UCSD-AML1 (cell line): ENCODE measurements around the gene YEATS4.

Experiments used
- DNase-seq: peaks from one replicate; lab custom pipeline; 2025; ENCODE audit not compliant: unreplicated experiment; lab: John Stamatoyannopoulos, UW

Gene YEATS4

DNA sequence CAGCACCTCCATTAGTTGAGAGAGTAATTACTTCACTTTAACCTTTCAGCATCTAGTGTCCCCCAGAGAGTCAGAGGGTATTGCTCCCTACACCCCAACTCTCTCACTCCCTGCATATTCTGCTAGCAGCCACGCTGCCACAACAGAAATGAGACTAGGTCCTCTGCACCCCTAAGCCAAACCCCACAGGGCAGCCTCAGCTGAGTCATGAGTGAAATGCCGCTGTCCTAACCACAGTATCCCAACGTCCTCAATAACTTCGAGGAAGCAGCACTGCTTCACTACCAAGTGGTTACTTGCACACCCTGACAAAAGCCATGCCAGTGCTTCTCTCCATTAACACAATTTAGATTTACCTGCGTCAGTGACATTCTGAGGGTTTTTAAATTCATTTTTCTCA is 18.2 kb upstream of the YEATS4 start:
- no peak for DNase-seq

DNA sequence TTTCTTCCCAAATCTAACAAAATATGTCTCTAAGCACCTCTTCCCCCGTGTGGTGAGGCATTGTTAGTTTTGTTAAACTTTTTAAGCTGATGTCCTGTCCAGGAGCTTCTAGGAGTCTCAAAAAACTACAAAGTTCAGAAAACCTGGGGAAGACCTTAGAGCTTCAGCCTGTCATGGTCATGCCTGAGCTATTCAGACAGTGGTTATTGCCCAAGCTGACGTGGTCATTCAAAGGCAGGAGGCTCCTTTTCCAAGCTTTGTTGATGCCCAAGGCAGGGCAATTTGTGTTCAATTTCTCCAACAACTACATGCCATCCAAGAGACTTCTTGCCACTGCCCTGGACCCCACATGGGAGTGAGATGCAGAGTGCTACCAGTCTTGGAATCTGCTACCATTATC is 17.1 kb upstream of the YEATS4 start:
- DNase-seq = no peak

DNA sequence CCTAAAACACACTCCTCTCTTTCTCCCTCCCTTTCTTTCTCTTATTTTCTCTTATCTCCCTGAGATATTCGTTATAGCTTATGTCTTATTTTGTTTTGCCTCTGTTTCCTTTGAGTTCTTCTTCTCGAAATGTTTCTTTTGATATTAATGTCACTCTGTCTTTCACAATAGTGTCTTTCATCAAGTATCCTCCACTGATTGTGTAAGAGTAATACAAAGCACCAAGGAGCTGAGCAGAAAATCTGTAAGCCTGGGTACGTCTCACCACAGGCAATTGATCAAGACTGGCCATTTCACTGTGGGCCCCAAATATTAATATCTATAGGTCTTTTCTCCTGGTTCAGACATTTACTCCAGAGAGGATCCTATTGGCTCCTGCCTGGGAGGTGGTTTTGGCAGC is 16.2 kb upstream of the YEATS4 start:
- DNase-seq = no peak

DNA sequence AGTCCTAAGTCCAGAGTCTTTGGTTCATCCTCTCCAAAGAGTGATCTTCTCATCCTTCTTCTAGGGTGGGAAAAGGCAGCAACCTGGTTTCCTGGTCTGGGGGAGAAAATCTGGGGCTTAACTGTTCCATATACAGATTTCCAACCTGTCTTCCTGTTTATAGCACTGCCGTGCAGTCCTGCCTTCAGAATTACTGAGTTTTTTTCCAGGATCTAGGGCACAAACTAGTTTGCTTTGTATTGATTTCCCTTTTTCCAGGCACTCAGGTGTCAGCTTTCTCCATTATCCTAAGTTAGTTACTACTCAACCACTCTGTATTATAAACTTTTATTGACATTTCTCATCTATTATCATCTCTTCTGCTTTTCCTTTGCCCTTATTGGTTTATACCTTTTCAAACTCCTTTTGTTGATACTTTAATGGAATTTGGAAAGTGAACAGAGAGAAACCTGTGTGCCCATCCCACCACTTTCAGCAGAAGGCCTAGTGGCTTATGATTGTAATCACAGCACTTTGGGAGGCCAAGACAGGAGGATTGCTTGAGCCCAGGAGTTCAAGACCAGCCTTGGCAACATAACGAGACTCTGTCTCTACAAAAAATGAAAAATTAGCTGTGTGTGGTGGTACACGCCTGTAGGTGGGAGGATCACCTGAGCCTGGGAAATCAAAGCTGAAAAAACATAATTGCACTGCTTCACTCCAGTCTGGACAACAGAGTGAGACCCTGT is 15.5 kb upstream of the YEATS4 start:
- no peak for DNase-seq

DNA sequence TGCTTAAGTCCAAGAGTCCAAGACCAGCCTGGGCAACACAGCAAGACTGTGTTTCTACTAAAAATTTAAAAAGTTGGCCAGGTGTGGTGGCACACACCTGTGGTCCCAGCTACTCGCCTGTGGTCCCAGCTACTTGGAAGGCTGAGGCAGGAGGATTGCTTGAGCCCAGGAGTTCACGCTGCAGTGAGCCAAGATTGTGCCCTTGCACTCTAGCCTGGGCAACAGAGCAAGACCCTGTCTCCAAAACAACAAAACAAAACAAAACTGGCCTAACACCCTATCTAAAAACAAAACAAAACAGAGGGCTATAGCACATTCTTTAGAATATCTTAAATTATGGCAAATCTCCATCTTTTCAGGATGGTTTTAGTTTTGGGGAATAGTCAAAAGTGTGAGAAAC is 14.5 kb upstream of the YEATS4 start:
- no peak for DNase-seq

DNA sequence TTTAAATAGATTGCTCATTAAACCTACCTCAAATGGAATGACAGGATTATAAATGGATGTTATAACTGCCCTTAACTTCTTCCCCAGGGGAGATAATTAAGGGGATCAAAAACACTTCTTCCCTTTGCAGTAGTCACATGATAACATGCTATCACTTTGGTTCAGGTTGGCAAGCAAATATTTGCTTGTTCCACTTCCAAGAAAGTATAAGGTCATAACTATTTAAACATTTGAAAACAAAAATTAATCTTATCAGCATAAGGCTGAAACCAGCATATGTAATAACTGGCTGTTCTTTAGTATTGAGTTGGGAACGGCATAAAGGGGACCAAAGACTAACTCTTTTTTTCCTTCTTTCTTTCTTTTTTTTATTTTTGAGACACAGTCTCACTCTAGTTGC is 13.8 kb upstream of the YEATS4 start:
- DNase-seq = no peak

DNA sequence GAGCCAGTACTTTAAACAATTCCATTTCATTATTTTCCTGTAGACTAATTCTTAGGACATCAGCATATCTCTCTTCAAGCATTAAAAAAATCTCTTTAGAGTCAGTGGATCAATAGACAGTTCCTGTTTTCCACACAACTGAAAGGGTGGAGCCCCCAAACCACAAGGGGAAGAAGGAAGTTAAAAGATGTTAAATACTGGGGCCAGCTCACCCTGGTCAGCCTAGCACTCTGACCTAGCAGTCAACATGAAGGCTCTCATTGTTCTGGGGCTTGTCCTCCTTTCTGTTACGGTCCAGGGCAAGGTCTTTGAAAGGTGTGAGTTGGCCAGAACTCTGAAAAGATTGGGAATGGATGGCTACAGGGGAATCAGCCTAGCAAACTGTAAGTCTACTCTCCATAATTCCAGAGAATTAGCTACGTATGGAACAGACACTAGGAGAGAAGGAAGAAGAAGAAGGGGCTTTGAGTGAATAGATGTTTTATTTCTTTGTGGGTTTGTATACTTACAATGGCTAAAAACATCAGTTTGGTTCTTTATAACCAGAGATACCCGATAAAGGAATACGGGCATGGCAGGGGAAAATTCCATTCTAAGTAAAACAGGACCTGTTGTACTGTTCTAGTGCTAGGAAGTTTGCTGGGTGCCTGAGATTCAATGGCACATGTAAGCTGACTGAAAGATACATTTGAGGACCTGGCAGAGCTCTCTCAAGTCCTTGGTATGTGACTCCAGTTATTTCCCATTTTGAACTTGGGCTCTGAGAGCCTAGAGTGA is 11.2 kb upstream of the YEATS4 start, which contains the start of gene LYZ:
TSS of gene LYZ (plus strand) at position 220 of the 777 bp plus-strand sequence. CDS start at position 248, 28 bp downstream.
- DNase-seq = peak; percentile 21

DNA sequence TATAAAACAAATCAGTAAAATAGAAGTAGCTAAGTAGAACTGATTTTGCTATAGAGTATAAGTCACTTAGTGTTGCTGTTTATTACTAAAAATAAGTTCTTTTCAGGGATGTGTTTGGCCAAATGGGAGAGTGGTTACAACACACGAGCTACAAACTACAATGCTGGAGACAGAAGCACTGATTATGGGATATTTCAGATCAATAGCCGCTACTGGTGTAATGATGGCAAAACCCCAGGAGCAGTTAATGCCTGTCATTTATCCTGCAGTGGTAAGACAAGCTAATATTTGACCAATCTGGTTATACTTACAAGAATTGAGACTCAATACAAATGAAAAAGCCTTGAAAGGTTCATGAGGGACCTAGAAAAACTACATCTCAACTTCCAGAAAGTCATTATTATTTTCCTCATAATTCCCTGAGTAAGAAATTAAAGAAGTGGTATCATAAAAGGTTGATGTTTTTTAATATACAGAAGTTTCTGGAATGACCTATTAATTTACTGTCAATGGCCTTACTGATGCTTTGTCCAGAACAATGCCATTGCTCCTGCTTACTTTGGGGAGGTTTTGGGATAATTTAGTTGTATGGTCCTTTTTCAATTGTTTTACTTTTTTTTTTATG is 9.4 kb upstream of the YEATS4 start:
- no peak for DNase-seq

DNA sequence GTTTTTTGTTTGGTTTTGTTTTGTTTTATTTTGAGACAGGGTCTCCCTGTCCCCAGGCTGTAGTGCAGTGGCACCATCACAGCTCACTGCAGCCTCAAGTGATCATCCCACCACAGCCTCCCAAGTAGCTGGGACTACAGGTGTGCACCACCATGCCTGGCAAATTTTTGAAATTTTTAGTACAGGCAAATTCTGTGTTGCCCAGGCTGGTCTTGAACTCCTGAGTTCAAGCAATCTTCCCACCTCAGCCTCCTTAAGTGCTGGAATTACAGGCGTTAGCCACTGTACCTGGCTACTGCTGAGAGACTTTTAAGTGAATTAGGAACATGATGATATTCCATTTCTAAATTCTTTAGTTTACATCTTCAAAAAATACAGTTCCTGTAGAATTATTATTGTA is 8.8 kb upstream of the YEATS4 start:
- DNase-seq = no peak

DNA sequence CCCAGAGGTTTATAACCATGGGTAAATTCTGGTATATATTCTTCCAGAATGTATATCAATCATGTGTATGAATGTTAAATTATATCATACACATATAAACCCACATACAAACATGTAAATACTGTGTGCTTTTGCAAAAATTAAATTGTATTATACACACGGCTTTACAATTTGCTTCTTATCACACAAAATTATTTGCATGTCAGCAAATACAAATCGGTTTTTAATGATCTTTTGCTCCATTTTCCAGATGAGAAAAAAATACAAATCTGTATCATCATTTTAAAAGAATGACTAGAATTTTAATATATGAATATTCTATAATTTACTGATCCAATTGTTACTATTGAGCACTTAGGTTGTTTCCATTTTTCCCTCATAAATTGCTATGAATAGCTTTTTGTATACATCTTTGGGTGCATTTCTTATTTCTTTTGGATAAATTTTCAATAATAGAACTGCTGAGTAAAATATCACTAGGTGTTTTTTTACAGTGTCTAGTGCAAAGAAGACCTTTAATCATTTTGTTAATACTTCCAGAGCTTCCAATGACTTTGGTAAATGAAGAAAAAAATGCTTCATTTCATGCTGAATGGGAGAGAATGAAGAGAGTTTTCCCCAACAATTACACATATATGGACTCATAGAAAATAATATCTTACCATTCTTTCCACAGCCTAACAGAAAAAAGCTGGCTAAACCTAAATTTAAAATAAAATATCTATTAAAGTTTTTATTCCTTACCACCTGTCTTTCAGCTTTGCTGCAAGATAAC is 7.9 kb upstream of the YEATS4 start:
- no peak for DNase-seq

DNA sequence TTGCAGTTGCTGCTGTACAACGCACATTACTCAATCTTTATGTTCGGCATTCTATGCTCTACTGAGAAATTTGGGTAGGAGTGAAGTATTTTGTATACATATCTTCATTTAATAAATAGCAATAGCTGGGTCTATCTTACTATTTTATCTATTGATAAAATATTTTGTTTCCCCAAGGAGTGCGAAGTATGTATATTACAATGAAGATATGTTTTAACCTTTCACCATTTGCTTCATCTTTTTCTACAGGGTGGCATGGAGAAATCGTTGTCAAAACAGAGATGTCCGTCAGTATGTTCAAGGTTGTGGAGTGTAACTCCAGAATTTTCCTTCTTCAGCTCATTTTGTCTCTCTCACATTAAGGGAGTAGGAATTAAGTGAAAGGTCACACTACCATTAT is 6.6 kb upstream of the YEATS4 start:
- DNase-seq = no peak

DNA sequence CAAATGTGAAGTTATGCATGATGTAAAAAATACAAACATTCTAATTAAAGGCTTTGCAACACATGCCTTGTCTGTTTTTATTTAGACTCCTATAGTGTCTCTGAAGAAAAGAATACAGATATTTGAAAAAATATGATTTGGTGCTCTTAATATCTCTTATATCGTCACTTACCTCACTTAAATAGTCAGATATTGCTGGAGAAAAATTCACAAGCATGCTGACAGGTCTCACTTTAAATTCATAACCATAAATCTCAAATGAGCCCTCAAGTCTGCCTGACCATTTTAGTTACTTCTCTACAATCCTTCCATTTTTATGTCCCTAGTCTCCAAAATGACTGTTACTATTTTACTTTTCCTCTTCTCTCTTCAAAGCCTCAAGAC is 5.4 kb upstream of the YEATS4 start:
- DNase-seq = no peak

DNA sequence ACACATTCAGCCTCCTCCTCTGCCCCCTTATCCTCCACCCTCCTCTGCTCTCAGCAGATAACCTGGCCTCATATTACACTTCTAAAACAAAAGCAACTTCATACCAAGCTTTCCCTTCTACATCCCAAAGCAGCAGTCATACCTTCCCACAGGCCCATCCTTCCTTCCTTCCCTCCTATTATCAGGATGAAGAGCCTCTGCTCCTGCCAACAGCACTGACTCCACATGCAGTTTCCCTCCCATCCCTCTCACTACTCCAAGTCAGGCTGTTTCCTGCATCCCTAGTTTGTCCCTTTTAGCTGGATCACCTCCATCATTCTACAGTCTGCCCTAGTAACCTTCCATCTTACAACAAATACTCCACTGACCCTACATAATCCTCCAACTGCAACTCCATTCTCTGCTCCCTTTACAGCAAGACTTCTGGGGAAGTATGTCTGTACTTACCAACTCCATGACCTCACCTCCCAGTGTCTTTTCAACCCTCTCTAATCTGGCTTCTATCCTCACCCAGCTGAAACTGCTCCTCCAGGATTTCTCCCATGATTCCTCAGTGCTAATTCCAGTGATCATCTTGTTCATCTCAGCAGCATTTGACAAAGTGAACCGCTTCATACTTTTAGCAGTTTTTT is 4.9 kb upstream of the YEATS4 start:
- DNase-seq = no peak

DNA sequence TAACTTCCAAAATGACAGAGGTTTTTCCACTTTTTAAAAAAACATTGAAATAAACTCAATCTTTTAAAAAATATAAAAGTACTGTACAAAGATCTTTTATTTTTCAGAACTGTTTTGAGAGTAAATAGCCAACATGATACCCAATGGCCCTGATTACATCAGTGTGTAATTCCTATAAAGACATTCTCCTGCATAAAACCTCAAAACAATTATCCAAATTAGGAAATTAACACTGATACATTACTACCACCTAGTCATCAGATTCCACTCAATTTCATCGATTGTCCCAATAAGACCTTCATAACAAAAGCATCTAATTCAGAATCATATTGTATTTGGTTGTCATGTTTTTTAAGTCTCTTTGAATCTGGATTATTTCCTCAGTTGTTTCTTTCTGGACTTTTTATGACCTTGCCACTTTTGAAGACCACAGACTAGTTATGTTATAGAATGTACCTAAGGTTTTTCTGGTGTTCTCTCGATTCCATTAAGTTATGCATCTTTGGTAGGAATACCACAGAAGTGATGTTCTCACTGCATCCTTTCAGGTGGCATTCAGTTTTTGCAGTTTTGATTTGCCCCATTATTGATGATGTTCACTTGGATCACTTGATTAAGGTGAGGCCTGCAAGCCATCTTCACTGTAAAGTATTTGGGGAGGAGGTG is 4.0 kb upstream of the YEATS4 start:
- DNase-seq = no peak

DNA sequence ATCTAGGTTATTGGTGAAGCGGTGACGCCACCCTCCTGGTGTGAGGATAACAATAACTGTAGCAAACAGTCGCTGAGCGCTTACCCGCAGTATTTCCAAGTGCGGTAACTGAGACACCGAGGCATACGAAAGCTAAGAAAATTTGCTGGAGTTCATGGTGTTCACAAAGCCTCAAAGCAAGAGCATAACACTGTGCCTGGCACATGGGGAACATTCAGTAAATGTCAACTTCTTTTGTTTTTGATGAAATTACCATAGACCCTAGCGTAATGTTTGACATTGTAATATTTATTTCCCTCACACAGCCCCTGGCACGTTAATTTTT is 767 bp downstream of the YEATS4 start:
- no peak for DNase-seq

DNA sequence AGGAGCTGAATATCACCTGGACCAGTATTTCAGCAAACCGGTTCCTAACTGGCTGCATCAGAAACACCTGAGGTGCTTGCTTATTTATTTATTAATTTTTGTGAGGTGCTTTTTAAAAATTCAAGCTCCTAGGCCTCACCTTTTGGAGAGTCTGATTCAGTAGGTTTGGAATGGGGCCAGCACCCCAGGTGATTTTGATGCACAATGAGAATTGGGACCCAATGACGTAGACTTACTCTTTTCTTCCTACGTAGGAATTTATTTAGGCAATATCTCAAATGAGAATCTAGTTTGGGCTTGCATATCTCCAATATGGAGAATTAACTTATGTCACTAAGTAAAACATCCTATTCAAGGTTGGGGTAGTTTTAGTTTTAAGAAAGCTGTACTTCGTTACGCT is 7.3 kb downstream of the YEATS4 start:
- no peak for DNase-seq

DNA sequence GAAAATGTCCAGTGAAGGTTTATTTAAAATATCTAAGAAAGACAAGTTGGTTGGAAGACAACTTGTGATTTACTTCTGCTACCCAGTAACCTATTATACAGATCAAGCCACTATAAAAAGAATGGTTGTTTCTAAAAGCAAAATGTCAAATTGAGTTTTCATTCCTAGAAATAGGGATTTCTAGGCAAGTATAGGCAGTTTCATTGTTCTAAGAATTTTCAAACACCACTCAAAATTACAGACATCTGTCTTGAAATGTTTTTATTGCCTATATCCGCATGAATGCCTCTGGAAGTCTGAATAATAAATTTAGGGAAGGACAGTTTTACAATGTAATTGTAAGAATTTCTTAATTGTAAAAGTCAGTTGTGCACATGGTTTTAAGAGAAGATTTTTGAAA is 8.6 kb downstream of the YEATS4 start:
- DNase-seq = no peak

DNA sequence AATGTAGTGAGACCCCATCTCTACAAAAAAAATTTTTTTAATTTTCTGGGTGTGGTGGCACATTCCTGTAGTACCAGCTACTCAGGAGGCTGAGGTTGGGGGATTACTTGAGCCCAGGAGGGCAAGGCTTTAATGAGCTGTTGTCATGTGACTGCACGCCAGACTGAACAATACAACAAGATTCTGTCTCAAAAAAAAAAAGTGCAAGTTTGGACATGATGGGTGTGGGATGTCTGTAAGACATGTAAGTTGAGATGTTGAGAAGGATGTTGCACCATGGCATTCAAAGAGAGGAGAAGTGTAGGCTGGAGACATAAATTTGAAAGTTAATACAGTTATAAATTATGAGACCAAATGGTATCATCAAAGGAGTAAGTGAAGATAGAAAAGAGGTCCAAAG is 23.5 kb downstream of the YEATS4 start:
- no peak for DNase-seq

DNA sequence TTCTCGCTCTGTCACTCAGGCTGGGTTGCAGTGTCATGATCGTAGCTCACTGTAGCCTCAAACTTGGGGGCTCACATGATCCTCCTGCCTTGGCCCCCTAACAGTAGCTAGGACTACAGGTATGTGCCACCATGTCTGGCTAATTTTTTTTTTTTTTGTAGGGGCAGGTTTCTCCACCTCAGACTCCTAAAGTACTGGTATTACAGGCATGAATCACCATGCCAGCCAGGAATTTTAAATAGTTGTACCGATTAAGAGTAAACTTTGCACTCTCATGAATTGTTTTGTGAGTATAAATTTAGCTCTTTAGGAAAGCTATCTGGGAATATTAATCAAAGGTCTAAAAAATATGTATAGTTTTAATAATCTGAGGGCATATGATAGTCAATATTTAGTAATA is 25.5 kb downstream of the YEATS4 start:
- no peak for DNase-seq

DNA sequence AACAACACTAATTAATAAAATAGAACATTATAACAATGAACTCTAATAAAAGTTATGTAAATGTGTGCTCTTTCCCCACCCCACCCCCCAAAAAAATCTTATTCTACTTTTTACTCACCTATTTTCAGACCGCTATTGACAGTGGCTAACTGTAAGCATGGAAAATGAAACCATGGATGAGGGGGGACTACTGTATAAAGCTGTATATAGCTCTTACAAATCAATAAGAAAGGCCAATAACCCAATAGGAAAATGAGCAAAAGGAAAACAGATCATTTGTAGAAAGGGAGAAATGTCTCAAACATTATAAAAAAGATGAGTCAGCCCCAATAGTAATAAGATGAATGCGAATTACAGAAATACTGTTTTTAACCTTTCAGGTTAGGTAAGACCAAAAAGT is 27.4 kb downstream of the YEATS4 start:
- DNase-seq = no peak

DNA sequence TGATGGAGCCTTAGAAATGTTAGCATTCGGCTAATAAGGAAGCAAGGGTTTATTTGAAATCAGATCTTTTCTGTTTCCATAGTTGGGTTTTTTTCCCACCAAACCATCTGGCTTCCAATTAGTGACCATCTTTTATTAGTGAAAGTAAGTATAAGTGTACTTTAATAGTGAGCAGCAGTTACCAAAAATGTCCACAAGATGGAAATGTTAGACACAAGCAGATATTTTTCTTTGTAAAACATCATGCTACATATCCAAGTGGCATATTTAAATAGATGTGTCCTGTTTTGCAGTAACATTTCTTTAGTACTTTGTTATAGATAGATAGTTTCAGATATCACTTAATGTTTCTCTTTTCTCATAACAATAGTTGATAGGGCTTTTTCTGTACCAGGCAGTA is 28.8 kb downstream of the YEATS4 start:
- no peak for DNase-seq
